Measurements from ENCODE around the gene FAM53A.
"Not testable (repeated sequence)": the region's sequence is repeated elsewhere in the genome, so short reads cannot be mapped to it uniquely, and the experiment has no call there.

The FAM53A gene

DNA sequence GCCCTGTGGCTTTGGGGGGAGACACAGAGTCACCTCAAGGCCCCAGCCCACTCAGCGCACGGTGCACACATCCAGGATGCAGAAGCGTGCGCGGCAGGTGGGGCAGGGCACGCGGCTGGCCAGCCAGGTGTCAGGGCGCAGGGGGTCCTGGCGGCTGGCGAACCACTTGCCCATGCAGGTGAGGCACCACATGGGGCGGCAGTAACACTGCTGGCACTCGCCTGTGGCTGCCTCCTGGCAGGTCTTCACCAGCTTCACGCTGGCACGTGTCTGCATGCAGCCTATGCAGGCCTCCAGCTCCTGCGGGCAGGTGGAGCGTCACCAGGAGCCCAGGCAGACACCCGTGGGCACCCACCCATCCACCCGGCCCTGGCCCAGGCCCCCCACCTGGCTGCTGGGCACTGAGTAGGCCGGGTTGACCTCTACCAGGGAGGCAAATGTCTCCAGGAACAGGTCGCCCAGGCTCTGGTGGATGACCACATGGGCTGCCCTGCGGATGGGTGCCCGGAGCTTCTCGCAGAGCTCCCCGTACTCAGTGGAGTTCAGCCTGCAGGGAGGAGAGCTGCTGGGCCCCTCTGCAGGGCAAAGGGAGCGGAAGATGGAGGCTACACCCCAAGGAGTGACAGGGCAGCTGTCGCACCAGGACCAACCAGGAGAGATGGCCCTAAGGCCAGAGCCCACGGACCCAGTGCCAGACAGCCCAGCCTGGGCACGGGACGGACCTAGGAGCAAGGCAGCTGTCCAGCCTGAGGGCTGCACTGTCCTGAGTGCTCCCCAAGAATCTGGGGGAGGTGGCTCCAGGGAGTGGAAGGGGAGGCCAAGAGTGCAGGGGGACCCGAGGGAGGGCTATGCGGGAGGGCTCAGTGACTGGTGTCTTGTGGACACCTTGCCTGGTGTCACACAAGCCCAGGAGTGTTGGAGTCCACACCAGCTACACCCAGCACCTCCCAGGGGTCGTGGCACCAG, 33.3 kb upstream of the FAM53A start:
- no peak for DNase-seq (ENCODE audit: insufficient read length, low spot score)
- no peak for FAIRE-seq

DNA sequence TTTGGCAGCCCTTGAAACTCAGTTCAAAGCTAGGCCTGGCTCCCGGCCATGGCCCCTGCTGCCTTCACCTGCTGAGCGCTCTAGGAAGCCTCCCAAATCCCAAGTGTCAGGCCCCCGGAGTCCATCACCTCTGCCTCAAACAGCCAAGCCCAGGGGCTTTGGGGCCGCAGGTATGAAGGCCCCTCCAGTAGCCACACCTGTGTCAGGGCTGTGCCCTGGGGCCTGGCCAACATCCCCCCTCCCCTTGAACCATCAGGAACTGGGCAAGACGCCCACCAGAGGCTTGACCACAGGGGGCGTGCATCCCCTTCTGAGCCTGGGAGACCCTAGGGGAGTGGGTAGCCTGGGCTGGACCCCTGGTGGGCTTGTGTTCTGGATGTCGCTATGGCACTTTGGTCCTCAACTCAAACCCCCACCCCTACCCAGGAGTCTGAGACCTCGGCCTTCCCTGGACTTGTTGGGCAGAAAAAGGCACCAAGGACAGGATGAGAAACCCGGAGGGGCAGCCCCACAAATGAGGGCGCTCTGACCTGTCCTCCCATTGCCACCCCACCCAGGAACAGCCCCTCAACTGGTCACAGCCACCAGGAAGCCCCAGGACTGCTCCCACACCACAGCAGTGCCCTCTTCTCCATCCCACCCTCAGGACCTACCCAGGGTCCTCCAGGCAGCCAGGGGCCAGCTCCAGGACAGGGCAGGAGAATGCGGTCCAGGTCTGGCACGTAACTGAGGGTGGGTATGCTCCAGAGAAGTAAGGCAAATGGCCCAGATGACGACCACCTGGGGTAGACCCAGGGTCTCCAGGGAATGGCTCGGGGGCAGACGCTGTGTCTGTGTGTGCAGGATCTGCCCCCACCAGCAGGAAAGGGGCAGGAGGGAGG, 32.2 kb upstream of the FAM53A start:
- DNase-seq (ENCODE audit: insufficient read length, low spot score), result no peak

DNA sequence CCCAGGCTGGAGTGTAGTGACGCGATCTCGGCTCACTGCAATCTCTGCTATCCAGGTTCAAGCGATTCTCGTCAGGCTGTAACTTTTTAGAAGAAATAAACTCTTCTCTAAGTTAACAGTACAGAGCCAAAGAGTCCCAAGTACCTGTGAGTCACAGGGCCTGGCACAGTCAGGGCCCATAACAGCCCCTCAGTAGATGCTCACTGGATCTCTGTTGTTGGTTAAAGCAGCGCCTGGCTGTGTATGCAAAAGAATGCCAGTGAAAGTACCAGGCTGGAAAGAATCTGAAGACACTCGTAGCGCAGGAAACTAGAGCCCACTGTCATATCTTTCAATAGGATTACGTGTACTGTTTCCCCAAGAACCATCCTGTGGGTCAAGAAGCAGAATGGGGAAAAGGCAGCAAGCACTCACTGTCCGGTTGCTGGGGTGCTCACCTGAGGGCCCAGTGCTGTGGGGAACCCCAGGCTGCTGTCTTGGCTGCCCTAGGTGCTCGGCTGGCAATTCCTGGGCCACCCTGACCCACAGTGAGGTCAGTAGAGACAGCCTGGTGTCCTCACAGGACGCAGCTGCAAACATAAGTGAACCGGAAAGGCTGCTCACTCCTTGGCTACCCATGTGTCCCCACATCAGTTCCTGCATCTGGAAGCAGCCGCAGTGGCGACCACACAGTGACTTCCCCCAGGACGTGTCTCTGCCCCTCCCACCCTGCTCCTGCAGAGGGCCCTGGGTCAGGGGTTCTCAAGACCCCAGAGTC, 31.1 kb upstream of the FAM53A start:
- FAIRE-seq, result peak; percentile 33
- no peak for DNase-seq (ENCODE audit: insufficient read length, low spot score)

More for the DNA sequence above, 32.2 kb upstream of the FAM53A start:
- no peak for FAIRE-seq

DNA sequence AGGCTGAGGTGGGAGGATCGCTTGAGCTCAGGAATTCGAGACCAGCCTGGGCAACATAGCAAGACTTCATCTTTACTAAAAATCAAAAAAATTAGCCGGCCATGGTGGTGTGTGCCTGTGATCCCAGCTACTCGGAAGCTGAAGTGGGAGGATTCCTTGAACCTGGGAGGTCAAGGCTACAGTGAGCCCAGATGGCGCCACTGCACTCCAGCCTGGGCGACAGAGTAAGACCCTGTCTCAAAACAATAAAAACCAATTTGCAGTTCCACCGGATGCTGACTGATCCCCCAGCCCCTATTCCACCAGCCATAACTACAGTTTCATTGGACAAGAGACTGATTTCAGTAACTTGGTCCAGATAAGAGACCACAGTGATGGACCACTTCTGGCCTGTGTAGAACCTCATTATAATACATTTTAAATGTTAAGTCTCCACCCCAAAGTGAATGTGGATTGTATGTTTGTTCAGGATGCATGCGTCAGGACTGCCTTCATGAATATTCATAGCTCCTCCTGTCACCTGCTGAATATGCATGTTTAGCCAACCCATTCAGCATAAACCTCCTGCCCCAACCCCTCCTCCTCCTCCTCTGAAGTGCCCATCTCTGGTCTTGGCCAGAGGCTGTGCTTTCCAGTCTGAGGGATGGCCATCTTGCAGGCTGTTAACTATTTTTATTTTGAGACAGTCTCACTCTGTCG, 30.3 kb upstream of the FAM53A start:
- DNase-seq (ENCODE audit: insufficient read length, low spot score), result no peak
- FAIRE-seq, result peak; percentile 85

DNA sequence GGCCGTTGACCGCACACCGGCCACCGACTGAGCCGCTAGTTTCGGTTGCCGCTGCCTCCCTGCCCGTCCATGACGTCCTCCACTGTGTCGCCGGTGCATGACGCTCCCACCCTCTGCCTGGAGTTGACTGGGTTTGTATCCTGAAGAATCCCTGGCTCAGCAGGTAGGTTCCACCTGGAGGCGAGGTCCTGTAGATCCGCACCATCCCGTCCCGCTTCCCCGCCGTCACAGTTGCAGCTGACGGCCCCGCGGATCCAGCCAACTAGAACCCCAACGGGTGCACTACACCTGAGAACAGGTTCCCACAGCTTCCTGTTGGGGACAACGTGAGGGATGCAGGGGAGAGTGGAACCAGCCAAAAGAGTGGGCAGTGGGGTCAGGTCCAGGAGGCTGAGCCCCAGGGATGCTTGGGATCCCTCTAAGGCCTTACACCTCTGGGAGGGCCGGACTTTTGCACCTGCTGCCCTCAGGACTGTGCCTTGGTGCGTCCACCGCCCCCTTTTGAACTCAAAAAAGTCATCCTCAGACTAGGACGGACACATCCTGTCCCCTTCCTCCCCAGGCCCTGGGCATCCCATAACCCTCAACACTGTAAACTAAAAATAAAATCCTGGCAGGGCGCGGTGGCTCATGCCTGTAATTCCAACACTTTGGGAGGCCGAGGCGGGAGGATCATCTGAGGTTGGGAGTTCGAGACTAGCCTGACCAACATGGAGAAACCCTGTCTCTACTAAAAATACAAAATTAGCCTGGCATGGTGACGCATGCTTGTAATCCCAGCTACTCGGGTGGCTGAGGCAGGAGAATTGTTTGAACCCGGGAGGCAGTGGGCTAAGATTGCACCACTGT, 29.1 kb upstream of the FAM53A start:
- peak; percentile 8 for FAIRE-seq
- no peak for DNase-seq (ENCODE audit: insufficient read length, low spot score)

DNA sequence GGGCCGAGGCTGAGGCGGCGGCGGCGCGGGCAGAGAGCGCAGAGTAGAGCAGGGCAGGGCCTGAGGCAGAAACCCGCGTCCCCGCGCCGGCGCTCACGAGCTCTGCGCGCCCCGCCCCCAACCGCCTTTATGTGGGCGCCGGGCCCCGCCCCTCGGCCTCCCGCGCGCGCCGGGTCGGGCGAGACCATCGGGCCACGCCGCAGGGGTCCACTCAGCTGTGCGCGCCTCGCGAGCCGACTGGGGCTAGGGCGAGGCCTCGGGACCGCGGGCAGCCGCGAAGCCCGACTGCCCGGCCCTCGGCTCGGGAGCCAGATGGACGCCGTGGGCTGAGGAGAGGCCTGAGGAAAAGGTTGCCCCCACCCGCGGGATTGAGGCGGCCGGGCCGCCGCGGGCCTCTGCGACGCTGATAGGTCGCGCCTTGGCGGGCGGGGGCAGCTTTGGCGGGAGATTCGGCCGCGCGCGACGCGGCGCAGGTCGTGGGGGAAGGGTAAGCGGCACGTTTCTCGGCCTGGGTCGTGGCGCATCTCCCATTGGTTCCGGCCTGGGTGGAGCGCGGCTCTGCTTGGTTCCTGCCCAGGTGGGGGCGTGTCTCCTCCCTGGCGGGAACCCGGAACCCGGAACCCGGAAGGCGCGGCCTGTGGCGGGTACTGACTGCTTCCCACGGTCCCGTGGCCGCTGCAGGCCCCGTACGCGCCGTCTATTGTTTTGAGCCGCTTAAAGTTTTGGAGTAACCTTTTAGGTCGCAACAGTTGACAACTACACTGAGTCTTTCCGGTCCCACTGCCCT, 28.3 kb upstream of the FAM53A start, which contains the start of gene SLBP:
SLBP (minus strand) TSS at position 104 of the 787 bp plus-strand sequence. CDS start 131 bp downstream, outside the sequence.
- FAIRE-seq (peak; percentile 87), DNase-seq (ENCODE audit: insufficient read length, low spot score) (peak; percentile 95)

DNA sequence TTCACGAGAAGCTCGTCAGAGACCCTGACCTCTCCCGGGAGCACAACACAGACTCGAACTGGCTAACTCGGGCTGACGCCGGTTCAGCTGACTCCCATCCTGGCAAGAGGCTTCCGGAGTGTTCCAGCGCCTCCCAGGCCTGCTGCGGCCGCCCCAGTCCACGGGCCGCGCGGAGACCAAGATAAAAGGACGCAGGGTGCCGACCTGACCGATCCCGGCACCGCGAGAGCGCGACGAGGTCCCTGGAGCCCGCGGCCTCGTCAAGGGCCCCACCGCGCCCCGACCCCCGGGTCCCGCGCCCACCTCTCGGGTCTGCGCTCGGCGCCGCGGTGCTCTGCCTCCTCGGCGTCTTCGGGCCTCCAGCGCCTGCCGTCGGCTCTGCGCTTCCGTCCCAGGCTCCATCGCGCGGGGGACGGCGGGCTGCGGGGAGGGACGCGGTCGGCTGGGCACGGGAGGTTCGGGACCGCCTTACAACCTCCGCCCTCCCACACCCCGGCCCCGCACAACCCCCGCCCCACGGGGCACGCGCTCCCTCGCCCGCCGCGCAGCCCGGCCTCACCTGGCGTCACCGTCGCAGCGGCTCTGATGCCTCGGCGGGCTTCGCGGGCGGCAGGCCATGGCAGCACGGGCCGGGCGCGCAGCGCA, 27.6 kb upstream of the FAM53A start:
- DNase-seq (ENCODE audit: insufficient read length, low spot score) (no peak), FAIRE-seq (no peak)

DNA sequence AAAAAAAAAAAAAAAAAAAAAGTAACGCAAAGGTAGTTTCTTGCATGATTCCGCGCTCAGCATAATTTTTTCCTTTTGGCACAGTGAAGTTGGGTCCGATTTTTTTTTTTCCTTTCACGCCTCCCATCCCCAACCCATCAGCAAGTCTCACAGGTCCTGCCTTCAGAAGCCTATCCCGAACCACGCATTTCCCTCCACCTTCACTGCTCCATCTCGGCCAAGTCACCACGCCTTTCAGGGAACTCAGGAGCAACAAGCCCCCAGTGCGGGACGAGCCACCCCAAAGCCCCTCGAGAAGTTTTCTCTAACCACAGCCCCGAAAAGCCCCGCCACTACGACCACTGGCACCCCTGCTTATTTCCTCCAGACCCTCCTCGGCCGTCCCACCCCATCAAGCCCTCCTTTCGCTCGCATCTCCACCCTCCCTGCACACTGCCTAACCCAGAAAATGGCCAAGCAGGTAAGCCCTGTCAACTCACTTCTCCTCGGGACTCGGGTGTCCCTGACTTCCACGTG, 27.0 kb upstream of the FAM53A start:
- DNase-seq (ENCODE audit: insufficient read length, low spot score), result no peak
- FAIRE-seq, result peak; percentile 8

DNA sequence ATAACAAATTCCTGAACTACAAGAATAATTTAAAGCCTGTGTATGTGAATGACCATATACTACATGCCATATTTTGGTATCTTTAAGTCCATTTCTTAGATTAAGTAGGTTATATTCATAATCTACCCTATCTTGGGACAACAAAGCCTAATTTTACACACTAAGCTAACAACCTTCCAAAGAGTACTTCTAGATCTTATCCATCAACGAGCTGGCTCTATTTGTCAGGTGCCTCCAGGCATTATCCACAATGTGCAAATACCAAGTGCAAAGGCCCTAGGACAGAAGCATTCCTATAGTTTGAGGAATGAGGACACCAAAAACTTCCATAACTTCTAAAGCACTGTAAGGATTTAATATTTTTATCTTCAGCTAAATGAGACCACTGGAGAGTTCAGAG, 24.5 kb upstream of the FAM53A start:
- DNase-seq (ENCODE audit: insufficient read length, low spot score), result no peak
- no peak for FAIRE-seq

DNA sequence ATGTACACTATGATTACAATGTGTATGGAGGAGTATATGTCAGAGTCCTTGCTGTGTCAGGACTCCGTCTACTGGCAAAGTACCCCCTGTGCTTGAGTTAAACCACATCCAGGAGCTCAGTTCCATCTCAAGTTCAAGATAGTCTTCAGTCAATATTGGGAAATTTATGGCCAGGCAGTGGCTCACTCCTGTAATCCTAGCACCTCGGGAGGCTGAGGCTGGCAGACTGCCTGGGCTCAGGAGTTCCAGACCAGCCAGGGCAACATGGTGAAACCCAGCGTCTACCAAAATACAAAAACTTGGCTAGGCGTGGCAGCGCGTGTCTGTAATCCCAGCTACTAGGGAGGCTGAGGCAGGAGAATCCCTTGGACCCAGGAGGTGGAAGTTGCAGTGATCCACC, 22.2 kb upstream of the FAM53A start:
- no peak for DNase-seq (ENCODE audit: insufficient read length, low spot score)
- no peak for FAIRE-seq

DNA sequence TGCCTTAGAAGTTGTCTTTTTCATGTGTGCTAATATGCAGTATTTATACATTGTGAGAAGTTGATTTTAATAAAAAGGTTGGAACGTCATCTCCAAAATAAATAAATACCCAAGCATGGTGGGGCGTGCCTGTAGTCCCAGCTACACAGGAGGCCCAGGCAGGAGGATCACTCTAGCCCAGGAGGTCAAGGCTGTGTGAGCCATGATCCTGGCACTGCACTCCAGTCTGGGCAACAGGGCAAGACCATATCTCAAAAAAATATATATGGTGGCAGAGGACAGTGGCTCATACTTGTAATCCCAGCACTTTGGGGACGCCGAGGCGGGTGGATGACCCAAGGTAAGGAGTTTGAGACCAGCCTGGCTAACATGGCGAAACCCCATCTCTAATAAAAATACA, 21.6 kb upstream of the FAM53A start:
- FAIRE-seq, result no peak

DNA sequence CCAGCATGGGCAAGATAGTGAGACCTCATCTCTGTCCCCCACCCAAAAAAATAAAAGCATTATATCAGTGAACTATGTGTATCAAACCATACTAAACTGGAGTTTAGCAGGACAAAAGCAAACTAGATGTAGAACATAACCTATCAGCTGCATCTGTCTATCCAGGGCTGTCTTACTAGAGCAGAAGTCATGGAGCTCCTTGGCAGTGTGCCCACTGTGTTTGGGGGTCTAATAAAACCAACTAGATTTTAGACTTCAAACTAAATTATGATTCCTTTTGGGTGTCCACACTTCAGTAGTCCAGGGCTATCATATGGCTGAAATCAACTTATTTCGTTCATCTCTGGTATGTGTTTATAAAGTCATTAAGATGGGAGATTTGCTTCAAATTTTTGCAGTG, 19.8 kb upstream of the FAM53A start:
- no peak for FAIRE-seq

More for the DNA sequence above, 21.6 kb upstream of the FAM53A start:
- DNase-seq (ENCODE audit: insufficient read length, low spot score), result no peak

DNA sequence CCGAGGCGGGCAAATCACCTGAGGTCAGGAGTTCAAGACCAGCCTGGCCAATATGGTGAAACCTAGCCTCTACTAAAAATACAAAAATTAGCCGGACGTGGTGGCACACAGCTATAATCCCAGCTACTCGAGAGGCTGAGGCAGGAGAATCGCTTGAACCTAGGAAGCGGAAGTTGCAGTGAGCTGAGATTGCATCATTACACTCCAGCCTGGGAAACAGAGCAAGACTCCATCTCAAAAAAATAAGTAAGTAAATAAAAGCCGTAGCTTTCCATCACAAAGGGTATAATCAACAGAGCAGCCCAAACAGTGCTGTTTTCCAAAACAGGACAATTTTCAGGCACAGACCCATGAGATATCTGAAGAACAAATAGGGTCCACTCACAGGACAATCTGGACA, 17.6 kb upstream of the FAM53A start:
- not testable (repeated sequence) for DNase-seq (ENCODE audit: insufficient read length, low spot score); FAIRE-seq

More for the DNA sequence above, 19.8 kb upstream of the FAM53A start:
- DNase-seq (ENCODE audit: insufficient read length, low spot score), result no peak

DNA sequence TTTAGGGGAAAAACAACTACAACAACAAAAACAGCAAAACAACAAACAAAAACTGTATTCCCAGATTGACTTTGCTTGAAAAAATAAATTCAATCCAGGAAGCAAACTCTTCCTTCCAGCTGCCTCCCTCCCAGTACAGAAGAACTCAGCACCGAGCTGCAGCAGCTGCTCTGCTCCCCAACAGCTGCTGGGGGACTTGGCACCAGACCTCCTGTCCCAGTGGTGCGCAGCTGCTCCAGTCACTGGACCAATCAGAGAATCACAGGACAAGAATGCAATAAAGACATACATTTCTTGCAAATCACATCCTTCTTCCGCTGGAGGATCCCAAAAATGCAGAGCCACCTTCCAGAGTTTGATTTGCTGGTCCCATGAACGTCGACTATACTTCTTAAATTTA, 11.8 kb upstream of the FAM53A start:
- FAIRE-seq (no peak), DNase-seq (ENCODE audit: insufficient read length, low spot score) (no peak)

DNA sequence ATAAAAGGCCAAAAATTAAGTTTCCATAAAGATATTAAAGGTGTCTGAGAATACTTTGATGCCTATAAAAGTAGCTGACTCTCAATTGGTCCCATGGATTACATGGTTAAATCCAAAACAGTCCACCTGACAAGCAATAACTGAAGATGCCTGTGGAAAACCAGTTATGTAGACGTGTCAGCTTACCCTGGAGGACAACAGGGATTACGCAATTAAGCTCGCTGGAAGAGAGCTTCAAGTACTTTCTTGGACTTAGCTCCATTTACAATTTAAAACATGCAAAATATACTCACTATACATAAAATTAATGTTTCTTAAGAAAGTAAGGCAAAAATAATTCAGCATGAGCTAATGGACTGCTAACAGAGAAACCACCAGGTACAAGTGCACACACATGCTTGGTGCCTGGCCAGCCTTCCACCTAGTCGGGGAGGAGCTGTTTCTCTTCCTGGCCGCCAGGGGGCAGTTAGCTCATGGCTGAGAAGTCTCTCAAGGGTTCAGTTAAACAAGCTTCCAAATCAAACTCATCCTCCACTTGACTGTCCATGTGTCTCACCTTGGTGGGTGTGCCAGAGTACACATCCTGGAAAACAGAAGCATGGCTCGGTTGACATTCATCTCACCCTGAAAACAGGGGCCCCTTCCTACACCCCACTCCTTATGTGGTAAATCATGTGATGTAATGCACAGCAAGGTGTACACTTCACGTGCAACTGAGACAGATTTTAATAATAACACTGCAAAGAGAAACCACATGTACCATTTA, 9.2 kb upstream of the FAM53A start:
- peak; percentile 78 for FAIRE-seq

DNA sequence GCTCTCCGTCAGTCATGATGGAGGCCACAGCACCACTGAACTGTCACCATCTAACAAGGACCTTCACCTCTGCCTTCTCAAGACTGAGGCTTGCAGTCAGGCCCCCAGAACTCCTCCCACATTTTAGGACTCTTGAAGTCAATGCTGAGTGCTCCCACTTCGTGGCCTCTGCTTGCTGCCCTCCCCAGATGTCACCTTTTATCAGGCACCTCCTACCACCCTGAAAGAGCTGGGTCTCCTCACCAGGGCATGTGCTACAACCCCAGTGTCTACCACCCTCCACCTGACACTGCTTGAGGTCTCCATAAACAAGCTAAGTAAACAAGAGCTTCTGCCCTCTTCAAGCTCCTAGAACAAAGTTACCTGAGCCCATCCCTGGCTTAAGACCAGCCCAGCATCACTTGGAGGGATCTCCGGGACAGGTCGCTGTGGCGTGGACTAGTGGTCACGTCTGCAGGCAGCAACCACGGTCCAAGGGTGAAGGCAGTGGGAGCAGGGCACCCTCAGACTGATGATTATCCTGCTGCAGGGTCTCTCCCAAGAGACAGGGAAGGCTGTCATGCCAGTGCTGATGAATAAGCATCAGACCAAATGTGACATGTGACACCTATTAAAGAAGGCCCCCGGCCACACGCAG, 7.7 kb upstream of the FAM53A start:
- FAIRE-seq, result no peak

More for the DNA sequence above, 9.2 kb upstream of the FAM53A start:
- peak; percentile 74 for DNase-seq (ENCODE audit: insufficient read length, low spot score)

More for the DNA sequence above, 7.7 kb upstream of the FAM53A start:
- no peak for DNase-seq (ENCODE audit: insufficient read length, low spot score)

Data from GM19239 (cell line).